Activated CD4-positive, alpha-beta T cell treated with anti-CD3 and anti-CD28 coated beads, Interleukin-10, Interleukin-2, amounts not matched to agents 100 ng/mL and 50 ng/mL, durations not matched to agents 16 hours and 8 hours (primary cell): ENCODE data around the gene SLC38A10.

Experiments used
- DNase-seq: peaks from one replicate; pipeline ENCODE4 v3.0.0-alpha.2; 2020

SLC38A10 gene

GRCh38 chr17:81295676-81296381 lies 722 bp upstream of the SLC38A10 start:
- DNase-seq: peak; percentile 72

- peak; percentile 19 for DNase-seq
Observed at GRCh38 chr17:81294512-81295030, 536 bp downstream of the SLC38A10 start.

GRCh38 chr17:81292450-81292849 lies 2.7 kb downstream of the SLC38A10 start:
- no peak for DNase-seq

GRCh38 chr17:81291662-81292061 lies 3.4 kb downstream of the SLC38A10 start:
- peak; percentile 79 for DNase-seq

- no peak for DNase-seq
Observed at GRCh38 chr17:81290230-81290629, 4.9 kb downstream of the SLC38A10 start.

GRCh38 chr17:81289627-81290026 lies 5.5 kb downstream of the SLC38A10 start:
- DNase-seq: no peak

GRCh38 chr17:81288715-81289114 lies 6.4 kb downstream of the SLC38A10 start:
- DNase-seq: no peak

GRCh38 chr17:81287741-81288430 lies 7.2 kb downstream of the SLC38A10 start:
- DNase-seq: no peak

- no peak for DNase-seq
Observed at GRCh38 chr17:81287152-81287551, 8.0 kb downstream of the SLC38A10 start.

GRCh38 chr17:81286491-81287145 lies 8.5 kb downstream of the SLC38A10 start:
- no peak for DNase-seq

- no peak for DNase-seq
Observed at GRCh38 chr17:81285894-81286293, 9.2 kb downstream of the SLC38A10 start.

GRCh38 chr17:81285179-81285878 lies 9.8 kb downstream of the SLC38A10 start:
- DNase-seq: peak; percentile 82

- DNase-seq: no peak
Observed at GRCh38 chr17:81282876-81283275, 12.2 kb downstream of the SLC38A10 start.

- DNase-seq: no peak
Observed at GRCh38 chr17:81282141-81282540, 13.0 kb downstream of the SLC38A10 start.

GRCh38 chr17:81280571-81280970 lies 14.5 kb downstream of the SLC38A10 start:
- no peak for DNase-seq

GRCh38 chr17:81279278-81280275 lies 15.5 kb downstream of the SLC38A10 start:
- no peak for DNase-seq

GRCh38 chr17:81278831-81279230 lies 16.3 kb downstream of the SLC38A10 start:
- DNase-seq: no peak

- DNase-seq: no peak
Observed at GRCh38 chr17:81277946-81278693, 17.0 kb downstream of the SLC38A10 start.

- DNase-seq: no peak
Observed at GRCh38 chr17:81277421-81277820, 17.7 kb downstream of the SLC38A10 start.

- DNase-seq: no peak
Observed at GRCh38 chr17:81276781-81277180, 18.3 kb downstream of the SLC38A10 start.

- DNase-seq: no peak
Observed at GRCh38 chr17:81274471-81274855, 20.6 kb downstream of the SLC38A10 start.
